Heart left ventricle (tissue), 16 donors: ENCODE measurements around the gene ATF7IP. TPM values are rescaled to one million over a fixed set of nuclear protein-coding genes. Genes with fewer than 3 reads are reported as not detected.

ENCODE experiments used
- ATAC-seq, 4 donors: fragments of 200-7000 bp; cut with Tn5 transposase; one replicate each; pipeline ENCODE4 v1.9.1; 2020 to 2022; ENCODE audit warnings: moderate library complexity in 4 of 4, mild to moderate bottlenecking in 3 of 4, moderate number of reproducible peaks in 1 of 4
- DNase-seq, 5 donors: peaks; one replicate each; pipeline ENCODE4 v3.0.0-alpha.2; 2020
- H3K27ac ChIP-seq, 12 donors: fragments of 200-600 bp; sonication (generic) in 4 of 12; one replicate each; pipeline versions ENCODE4 v1.5.0 to v1.8.0; 2016 to 2022; ENCODE audit warnings: mild to moderate bottlenecking in 2 of 12
- H3K27me3 ChIP-seq, 9 donors: fragments of 200-600 bp; sonication (generic) in 2 of 9; one replicate each; pipeline versions ENCODE4 v1.5.1 to v1.8.0; 2016 to 2022; ENCODE audit warnings: mild to moderate bottlenecking in 3 of 9
- H3K36me3 ChIP-seq, 9 donors: fragments of 200-600 bp; sonication (generic) in 2 of 9; one replicate each; pipeline versions ENCODE4 v1.5.0 to v1.8.0; 2018 to 2022; ENCODE audit warnings: mild to moderate bottlenecking in 2 of 9
- H3K4me1 ChIP-seq, 12 donors: fragments of 200-600 bp; sonication (generic) in 4 of 12; one replicate each; pipeline versions ENCODE4 v1.5.0 to v1.8.0; 2016 to 2022; ENCODE audit warnings: mild to moderate bottlenecking in 3 of 12
- H3K4me3 ChIP-seq, 12 donors: fragments of 200-600 bp; sonication (generic) in 4 of 12; one replicate each; pipeline versions ENCODE4 v1.5.0 to v1.8.0; 2017 to 2022; ENCODE audit warnings: mild to moderate bottlenecking in 9 of 12, moderate library complexity in 4 of 12
- H3K9me3 ChIP-seq, 12 donors: fragments of 200-600 bp; sonication (generic) in 4 of 12; one replicate each; pipeline versions ENCODE4 v1.5.0 to v1.8.0; 2016 to 2022; ENCODE audit warnings: mild to moderate bottlenecking in 1 of 12
- POLR2A ChIP-seq, 2 donors: fragments of 450-650 bp; IDR thresholded peaks; one replicate each; pipeline ENCODE4 v1.6.1; 2017; ENCODE audit warnings: antibody characterized with exemption in 2 of 2, mild to moderate bottlenecking in 2 of 2, moderate library complexity in 2 of 2
- WGBS, 4 donors: extraction: QIAGEN DNeasy Blood & Tissue Kit in 2 of 4; methylation state at CpG; one replicate each; pipeline versions ENCODE4 v1.1.5 to v1.1.7; 2013 to 2018; 5-methylcytosine and 5-hydroxymethylcytosine counted together
- intact Hi-C, 10 donors: fragments of 100-400 bp; cut with DNase I; formaldehyde crosslinking; loops; one replicate each; pipeline versions ENCODE4 v1.11.1 to v1.14.2; 2022
- polyA plus RNA-seq, 2 donors: library from polyadenylated mRNA; stranded (reverse); fragments of 200-250 nt; gene quantifications; one replicate each; pipeline ENCODE4 v1.2.3, GENCODE V29; 2013
- total RNA-seq, 9 donors: library from RNA; depleted of rRNA in 2 of 9; stranded (reverse); fragments of >200 nt in 2 of 9; fragmentation: NEBNext Ultra II Directional in 3 of 9; extraction: Animal tissue kit (Norgen Biotek cat#: 25700) in 3 of 9; gene quantifications; one replicate each; pipeline versions ENCODE4 v1.1.0 to v1.2.4, GENCODE V29; 2016 to 2023
- TF ChIP-seq, protein P1 (sequence below), 12 donors: fragments of 200-600 bp; sonication (generic) in 4 of 12; IDR thresholded peaks; one replicate each; pipeline versions ENCODE4 v1.5.0 to v1.8.0; 2018 to 2022; ENCODE audit warnings: antibody characterized with exemption in 12 of 12, mild to moderate bottlenecking in 5 of 12
- donor health status: ischemic (EF 13 %, LVEDD 7.1; RV severe dilation, severe dysfunction).
- donor health status: healthy with polysubstance abuse.
- donor health status: DM: no; HTN: yes; CAD: no.
- donor health status: DM: no; HTN: no; CAD: no.
- donor health status: ischemic (EF 25% LVEDD 6.9; RV normal size, moderate dysfunction).
- donor health status: ischemic (EF 25% LVEDD 5.7; RV mildly dilated, moderate dysfunction).
- donor health status: healthy.
- donor health status: DM: yes; HTN: yes; CAD: no.
- donor health status: ischemic (EF 35%, LVEDD 5.7; RV mildly dilated, moderate dysfunction).
- donor health status: nonischemic (EF 11% LVEDD 7.7; RV severe dilation, severe dysfunction).
- donor health status: DM: yes; HTN: yes; CAD: no.
- donor health status: PGD.
- donor health status: ischemic (EF 29% LVEDD 5.4; RV normal size, mild dysfunction).
- donor health status: nonischemic (EF 23%, LVEDD 6.1; RV moderate dilation, normal function).

Gene ATF7IP
- total and polyA plus RNA-seq, 11 donors = 7.7 to 82.4 (median 55.0) TPM

DNA sequence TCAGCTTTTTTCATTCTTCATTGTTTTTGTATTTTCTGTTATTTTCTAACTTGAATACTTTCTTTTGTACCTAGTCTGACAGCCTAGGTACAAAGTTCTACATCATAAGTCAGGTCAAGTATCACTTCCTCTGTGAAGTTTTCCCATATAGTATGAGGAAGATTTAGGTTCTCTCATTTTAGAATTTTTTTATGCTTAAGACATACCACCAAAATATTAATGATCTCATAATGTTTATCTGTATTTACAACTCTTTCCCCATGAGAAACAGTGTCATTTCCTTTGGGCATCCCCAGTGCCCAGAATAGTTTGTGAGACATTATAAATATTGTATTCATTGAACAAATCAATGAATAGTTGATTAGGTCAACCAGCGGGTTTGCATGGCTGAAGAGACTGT, 3.1 kb upstream of the ATF7IP start:
- H3K36me3 ChIP-seq = no peaks in the 10 kb centered on the region
- no peak for TF ChIP-seq POLR2A (IDR thresholded peaks at IDR 0.05)
- TF ChIP-seq, protein P1, sequence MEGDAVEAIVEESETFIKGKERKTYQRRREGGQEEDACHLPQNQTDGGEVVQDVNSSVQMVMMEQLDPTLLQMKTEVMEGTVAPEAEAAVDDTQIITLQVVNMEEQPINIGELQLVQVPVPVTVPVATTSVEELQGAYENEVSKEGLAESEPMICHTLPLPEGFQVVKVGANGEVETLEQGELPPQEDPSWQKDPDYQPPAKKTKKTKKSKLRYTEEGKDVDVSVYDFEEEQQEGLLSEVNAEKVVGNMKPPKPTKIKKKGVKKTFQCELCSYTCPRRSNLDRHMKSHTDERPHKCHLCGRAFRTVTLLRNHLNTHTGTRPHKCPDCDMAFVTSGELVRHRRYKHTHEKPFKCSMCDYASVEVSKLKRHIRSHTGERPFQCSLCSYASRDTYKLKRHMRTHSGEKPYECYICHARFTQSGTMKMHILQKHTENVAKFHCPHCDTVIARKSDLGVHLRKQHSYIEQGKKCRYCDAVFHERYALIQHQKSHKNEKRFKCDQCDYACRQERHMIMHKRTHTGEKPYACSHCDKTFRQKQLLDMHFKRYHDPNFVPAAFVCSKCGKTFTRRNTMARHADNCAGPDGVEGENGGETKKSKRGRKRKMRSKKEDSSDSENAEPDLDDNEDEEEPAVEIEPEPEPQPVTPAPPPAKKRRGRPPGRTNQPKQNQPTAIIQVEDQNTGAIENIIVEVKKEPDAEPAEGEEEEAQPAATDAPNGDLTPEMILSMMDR (IDR thresholded peaks at IDR 0.05) = no peak
- 68 to 78% (median 70%) methylated on average over 1 of the region's 1 CpG for WGBS, 4 donors
- H3K27me3 ChIP-seq = no peaks in the 10 kb centered on the region
- H3K4me1 ChIP-seq = peaks cover 0 to 6% (median 0%) of the 10 kb centered on the region in 12 donors
- DNase-seq (no peak), ATAC-seq (no peak)
- intact Hi-C loops = loop anchor here in 2 of 10 donors (5.0 to 10.0 kb wide), 2 partner anchors 110 to 202 kb away; partner anchors contain the start of gene PLBD1 (in 1 of the 2)
- H3K9me3 ChIP-seq = no peaks in the 10 kb centered on the region
- no peak overlapping the region for H3K4me3 ChIP-seq
- no peak overlapping the region for H3K27ac ChIP-seq

DNA sequence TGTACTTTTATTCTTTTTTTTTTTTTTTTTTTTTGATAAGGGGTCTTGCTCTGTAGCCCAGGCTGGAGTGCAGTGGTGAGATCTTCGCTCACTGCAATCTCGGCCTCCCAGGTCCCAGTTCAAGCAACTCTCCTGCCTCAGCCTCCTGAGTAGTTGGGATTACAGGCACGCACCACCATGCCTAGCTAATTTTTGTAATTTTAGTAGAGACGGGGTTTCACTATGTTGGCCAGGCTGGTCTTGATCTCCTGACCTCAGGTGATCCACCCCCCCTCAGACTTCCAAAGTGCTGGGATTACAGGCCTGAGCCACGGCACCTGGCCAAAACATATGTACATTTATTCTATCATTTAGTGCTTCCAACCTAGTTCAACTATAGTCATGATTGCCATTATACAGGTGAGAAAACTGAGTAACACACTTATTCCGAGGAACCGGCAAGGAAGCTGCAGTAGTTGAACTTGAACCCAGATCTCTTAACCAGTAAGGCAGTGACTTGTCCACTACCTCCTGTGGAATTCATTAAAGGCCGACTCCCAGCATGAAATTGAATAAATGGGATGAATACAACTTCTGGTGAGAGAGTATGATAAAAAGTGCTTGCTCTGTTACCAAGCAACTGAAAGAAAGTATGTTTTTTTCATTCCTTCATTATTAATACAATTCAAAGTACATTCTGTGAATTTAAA, 755 bp upstream of the ATF7IP start:
- intact Hi-C loops = loop anchor here (1.0 to 10.0 kb wide), 11 partner anchors 38 to 408 kb away; partner anchors contain the start of gene PLBD1 (in 1 of the 10)
- WGBS, 4 donors = 94 to 95% (median 94%) methylated on average over 8 of the region's 8 CpGs
- ATAC-seq (no peak), DNase-seq (no peak)
- peaks cover 0 to 3% (median 0%) of the 10 kb centered on the region in 12 donors for H3K9me3 ChIP-seq
- H3K4me1 ChIP-seq = peaks cover 0 to 25% (median 7%) of the 10 kb centered on the region in 12 donors
- peaks cover 0 to 8% (median 0%) of the 10 kb centered on the region in 9 donors for H3K36me3 ChIP-seq
- no peak for TF ChIP-seq POLR2A (IDR thresholded peaks at IDR 0.05)
- TF ChIP-seq, protein P1 (IDR thresholded peaks at IDR 0.05) = no peak
- peak overlapping the region; percentile 52 to 84 (median 69) for H3K4me3 ChIP-seq
- peak overlapping the region in 11 of 12 donors; percentile 90 to 98 (median 95) for H3K27ac ChIP-seq
- no peaks in the 10 kb centered on the region for H3K27me3 ChIP-seq

GRCh38 chr12:14366209-14367039, 942 bp downstream of the ATF7IP start:
- DNase-seq (no peak), ATAC-seq (no peak)
- Histone ChIP-seq H3K27ac (peak overlapping the region; percentile 90 to 98 (median 95)), H3K36me3 (peaks cover 0 to 15% (median 0%) of the 10 kb centered on the region in 9 donors), H3K4me1 (peaks cover 0 to 30% (median 9%) of the 10 kb centered on the region in 12 donors), H3K27me3 (no peaks in the 10 kb centered on the region), H3K4me3 (peak overlapping the region; percentile 52 to 84 (median 69)), H3K9me3 (peaks cover 0 to 3% (median 0%) of the 10 kb centered on the region in 12 donors)
- TF ChIP-seq, protein P1 (IDR thresholded peaks at IDR 0.05) = peak in 10 of 12 donors; percentile 8 to 45 (median 20)
- TF ChIP-seq POLR2A (IDR thresholded peaks at IDR 0.05) = no peak
- intact Hi-C loops = loop anchor here in 9 of 10 donors (1.0 to 10.0 kb wide), 12 partner anchors 16 to 406 kb away; partner anchors contain the start of gene PLBD1 (in 1 of the 9)
- WGBS, 4 donors = 3 to 6% (median 4%) methylated on average over 5 of the region's 5 CpGs
